GOT3 (cell line): ENCODE measurements around the gene TAB2.

ENCODE experiments used
- DNase-seq: peaks from one replicate; lab custom pipeline; 2025; ENCODE audit warnings: mixed read lengths; lab: John Stamatoyannopoulos, UW

Gene TAB2

GRCh38 chr6:149419696-149420404, 102.3 kb downstream of the TAB2 start:
- no peak for DNase-seq

DNA sequence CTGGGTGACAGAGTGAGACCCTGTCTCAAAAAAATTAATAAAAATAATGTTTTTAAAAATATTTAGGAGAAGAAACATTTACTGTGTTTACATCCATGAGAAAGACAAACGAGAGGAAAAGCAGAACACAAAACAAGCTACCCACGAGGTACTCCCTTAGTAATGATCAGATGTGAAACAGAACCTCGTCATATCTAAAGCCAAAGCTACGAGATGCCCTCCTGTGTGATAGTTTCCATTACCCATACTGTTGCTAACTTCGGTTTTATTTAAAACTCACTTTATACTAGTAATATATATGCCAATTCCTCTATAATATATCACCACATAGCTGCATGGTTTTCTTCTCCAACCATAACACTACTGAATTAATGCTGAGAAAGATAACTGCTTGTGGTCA, 103.6 kb downstream of the TAB2 start:
- no peak for DNase-seq

- no peak for DNase-seq
Observed at GRCh38 chr6:149422581-149422980, 105.1 kb downstream of the TAB2 start.

- no peak for DNase-seq
Observed at GRCh38 chr6:149423964-149424440, 106.5 kb downstream of the TAB2 start.

- no peak for DNase-seq
Observed at GRCh38 chr6:149425224-149425623, 107.7 kb downstream of the TAB2 start.

DNA sequence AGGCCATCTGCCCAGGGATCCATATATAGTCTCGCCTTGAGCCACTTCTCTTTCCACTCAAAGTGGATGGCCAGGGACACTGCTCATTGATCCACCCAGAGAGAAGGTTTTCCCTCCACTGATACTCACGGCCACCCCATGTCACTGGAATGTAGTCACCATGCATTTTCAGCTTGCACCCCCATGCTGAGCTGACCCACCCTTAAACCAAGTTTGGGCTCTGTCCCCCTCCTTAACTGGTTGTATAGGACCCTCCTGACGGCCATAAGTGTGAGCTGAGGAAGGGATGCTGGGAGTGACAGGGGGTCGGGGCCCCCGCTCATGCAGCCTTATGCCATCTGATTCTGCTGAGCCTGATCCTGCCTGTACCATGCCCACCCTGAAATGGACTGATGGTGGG, 108.2 kb downstream of the TAB2 start:
- DNase-seq, result no peak

DNA sequence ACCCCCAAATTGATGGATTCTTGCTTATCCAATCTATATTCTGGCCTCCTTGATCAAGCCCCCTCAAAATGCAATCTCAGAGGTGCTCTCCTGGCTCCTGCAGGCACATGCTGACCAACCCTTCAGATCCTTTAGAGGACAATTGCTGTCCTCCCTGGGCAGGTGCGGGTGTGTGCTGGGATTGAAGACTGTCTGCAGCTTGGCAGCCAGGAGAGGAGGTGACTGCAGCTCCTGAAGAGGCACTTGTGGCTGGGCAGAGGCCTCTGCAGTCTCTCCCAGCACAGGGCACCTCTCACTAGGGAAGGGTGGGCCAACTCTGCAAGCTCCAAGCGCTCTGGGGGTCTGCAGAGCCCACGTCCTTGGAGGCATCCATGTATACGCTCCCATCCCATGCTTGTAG, 111.1 kb downstream of the TAB2 start:
- DNase-seq, result no peak

DNA sequence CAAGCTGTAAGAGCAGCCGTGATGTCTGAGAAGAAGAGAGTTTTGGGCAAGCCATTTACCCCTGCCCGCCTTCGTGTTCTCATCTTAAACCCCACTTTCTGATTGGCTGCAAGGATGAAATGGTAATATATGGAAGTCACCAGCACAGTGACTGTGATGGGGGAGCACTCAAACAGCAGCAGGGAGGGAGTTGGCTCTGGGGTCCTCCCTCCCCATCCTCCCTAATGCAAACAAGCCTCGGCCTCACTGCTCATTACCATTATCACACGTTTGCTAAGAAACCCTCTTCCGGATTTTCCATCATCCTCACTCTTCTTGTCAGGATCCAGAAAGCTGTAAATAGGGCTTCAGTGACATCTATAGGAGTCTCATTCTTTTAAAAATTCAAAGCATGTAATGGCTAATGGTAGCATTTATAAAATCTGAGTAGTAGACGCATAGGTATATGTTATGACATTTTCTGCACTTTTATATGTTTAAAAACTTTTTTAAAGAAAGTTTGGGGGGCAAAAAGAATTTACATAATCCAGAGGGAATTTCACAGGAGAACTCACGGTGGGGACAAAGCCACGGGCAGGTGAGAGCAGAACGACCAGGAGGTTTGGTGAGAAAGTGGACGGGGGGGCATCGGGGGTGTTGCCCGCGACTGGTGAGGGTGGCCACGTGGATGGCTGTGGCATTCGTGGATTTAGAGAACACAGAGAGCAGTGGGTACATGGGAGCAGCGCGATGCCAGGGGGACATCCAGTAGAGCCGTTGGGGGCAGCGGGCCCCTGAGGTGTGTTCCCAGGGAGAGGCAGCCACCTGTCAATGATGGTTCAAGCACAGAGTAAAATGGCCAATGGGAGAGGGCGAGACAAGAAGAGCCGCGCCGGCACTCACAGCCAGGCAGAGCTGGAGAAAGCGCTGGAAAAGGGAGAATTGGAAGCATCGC, 112.2 kb downstream of the TAB2 start:
- no peak for DNase-seq

DNA sequence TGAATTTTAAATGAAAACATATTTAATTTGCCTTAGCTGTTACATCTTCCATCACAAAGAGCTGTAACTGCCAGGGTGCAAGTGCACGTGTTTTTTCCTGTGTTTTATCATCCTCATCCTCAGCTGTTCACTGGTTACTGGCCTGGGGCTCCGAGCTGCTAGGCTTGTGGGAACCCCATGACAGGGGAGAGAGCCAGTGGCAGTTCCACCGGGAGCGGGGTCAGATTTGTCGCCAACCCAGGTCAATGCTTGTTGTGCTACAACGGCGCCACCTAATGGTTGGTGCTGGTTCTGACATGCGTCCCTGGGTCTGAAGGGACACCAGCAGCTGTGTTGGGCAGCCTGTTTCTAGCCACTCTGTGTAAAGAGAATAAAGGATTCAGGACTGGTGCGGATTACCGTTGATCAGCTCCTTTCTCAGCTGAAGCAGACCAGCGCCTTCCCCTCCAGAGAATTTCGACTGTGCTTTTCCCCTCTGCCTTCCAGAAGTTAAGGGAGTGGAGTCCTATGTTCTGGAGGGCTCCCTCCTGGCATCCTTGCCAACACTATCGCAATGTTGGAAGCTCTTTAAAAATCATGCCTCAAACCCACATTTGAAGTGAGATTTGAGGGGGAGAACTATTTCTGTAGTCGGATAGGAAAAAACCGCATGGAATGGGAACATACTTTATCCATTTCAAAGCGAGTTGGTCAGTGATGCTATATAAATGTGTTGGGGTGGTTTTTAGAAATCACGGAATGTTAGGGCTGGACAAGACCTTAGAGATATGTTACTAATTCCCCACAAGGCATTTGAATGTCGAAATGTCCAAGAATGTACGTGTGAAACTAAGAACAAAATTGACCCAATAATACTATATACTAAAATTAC, 114.6 kb downstream of the TAB2 start:
- peak; percentile 61 for DNase-seq

DNA sequence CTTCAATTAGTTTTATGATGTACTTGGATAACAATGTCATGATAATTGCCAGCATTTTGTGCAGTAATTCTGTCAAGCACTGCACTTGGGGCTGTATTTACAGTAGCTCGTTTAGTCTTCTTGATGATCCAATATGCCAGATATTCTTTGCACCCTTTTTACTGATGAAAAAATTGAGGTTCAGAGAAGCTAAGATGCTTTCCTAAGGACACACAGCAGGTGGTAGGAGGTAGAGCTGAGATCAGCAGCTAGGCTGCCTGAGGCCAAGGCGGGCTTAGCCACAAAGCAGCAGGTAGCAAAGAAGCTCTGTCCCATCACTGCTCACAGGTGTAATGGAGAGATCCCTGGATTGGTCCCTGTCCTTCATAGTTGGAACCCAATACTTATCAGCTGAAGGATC, 115.9 kb downstream of the TAB2 start:
- DNase-seq, result no peak

DNA sequence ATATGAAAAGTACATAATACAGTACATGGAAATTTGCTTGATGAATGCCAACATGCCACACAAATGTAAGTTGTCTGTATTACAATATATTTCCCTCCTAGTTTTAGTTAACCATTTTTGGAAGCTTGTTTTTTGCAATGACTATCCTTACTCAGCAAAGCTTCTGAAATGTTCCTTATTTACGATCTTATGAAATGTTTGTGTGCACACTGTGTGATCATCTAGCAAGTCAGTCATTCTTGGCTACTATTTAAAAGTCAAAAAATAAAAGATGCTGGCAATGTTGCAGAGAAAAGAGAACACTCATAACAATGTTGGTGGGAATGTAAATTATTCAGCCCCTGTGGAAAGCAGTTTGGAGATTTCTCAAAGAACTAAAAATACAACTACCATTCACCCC, 116.4 kb downstream of the TAB2 start:
- DNase-seq, result no peak

DNA sequence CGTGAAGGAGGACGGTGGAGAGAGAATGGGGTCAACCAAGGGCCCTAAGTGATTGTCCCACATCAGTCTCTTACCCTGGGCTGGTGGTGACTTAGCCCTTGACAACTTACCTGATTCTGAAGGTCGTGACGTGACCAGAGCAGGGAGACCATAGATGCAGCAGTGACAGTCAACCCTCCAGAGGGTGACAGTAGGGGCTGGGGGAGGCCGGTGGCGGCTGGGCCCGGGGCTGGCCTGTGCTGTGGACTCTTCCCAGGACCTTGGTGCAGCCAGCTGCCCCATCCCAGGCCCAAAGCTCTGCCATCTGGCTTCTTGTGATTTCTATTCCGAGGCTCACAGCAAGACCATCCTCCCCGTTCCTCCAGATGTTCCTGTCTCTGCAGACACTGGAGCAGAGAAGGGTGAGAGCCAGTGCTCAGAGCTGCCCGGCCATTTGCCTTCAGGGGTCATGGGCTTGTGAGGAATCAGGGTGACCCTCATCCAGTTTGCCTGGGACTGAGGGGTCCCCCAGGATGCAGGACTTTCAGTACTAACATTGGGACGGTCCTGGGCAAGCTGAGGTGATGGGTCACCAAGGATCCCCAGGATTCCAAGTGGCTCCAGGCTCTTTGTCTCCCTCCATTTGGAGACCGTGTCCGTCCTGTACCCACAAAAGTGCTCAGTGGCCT, 118.5 kb downstream of the TAB2 start:
- DNase-seq, result no peak

- no peak for DNase-seq
Observed at GRCh38 chr6:149436647-149437046, 119.1 kb downstream of the TAB2 start.

DNA sequence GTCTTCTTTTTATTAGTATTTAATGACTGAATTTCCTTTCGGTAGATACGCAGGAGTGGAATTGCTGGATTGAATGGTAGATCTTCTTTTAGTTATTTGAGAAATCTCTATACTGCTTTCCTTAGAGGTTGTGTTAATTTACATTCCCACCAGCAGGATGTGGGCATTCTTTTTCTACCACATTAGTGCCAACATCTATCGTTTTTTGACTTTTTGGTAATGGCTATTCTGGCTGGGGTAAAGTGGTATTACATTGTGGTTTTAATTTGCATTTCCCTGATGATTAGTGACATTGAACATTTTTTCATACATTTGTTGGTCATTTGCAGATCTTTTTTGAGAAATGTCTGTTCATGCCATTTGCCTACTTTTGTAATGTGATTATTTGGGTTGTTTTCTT, 119.7 kb downstream of the TAB2 start:
- DNase-seq, result no peak

DNA sequence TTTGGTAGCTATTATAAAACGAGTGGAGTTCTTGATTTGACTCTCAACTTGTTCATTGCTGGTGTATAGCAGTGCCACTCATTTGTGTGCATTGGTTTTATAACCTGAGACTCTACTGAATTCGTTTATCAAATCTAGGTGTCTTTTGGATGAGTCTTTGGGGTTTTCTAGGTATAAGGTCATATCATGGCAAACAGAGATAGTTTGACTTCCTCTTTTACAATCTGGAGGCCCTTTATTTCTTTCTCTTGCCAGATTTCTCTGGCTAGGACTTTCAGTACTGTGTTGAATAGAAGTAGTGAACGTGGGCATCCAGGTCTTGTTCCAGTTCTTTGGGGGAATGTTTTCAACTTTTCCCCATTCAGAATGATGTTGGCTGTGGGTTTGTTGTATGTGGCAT, 121.3 kb downstream of the TAB2 start:
- DNase-seq, result no peak

- no peak for DNase-seq
Observed at GRCh38 chr6:149439626-149440025, 122.1 kb downstream of the TAB2 start.

DNA sequence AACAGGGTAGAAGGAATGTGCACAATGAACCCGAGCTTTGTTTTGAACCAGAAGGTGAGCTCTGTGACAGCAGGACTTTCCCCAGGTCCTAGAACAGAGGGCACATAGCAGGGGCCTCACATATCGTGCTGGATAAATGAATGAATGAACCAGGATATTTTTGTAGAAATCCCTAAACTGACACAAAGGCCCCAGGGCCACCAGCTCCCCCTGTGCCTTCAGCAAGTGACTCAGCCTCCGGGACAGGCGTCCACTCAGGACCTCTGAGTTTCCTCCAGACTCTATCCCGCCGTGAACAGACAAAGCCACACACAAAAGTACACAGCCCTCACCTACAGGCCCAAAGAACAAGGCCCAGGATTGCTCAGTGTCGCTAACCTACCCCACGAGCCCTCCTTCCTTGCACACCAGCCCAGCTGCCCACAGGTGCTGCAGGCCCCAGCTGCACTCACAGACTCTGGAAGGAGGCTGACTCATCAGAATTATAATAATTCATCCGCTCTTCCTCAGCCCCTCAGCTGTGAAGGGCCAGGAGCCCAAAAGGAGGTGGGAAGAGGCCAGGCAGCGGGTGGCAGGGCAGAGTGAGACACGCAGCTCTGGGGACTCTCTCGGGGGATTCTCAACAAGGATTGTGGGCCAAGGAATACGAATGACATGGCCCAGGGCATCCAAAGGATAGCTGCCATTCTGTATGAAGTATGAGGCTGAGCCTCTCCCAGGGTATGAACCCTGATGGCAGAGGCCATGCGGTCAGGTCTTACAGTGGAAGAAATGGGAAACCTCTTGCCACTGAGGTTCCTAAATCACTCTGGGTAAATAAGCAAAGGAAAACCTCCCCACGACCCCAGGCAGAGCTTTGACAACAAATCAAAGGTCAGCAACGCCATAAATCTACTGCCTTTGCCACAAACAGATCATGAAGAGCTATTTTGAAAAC, 123.5 kb downstream of the TAB2 start:
- DNase-seq, result no peak

DNA sequence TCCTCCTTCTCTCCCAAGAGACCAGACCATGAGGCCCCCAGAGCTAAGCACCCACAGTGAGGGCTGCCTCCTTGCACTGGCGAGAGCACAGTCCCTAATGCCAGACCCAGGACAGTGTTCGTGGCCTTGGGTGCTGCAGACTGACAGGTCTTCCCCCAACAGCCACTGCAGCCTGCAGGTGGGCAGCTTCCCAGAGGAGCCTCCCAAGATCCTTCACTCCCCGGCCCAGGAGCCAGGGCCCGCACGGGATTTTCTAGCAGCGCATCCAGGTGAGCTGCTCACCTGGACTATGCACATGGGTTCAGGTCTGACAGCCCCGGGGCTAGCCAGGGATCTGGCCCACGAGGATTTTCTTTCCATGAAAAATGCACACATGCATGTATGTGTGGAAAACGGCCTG, 124.2 kb downstream of the TAB2 start:
- DNase-seq, result no peak

DNA sequence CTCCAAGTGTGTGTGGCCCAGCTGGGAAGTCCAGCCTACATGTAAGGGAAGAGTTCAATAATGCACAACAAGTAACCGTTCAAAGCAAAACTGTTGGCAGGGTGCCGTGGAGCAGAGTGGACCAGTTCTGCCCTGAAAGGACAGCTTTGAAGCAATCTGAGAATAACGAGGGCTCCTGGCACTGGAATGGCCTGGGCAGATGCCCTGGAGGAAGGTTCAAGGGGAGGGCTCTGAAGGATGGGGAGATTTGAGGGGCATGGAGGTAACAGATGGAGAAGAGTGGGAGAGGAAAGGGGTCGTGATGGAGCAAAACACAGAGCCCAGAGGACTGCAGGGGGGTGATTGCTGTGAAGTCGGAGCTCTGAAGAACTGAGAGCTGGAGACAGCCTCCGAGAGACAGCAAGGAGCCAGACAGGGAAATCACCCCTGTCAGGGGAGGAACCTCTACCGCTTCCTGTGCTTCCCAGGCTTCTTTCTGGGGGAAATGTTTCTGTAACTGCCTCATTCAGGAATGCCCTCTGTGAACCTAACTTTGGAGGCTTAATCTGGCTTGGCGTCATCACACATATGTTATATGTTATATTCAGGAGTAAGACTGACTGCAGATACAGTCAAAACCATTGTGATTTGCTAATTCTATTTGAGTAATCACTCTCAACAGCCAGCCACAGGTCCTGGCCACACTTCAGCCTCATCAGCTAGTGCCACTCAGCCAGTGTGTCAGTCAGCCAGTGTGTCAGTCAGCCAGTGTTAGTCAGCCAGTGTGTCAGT, 126.1 kb downstream of the TAB2 start:
- DNase-seq, result no peak
